H1 (cell line): ENCODE results near the gene MRGPRE. TPM values are rescaled to one million over a fixed set of nuclear protein-coding genes. Genes with fewer than 3 reads are reported as not detected.
A peak's percentile ranks its signal among the peaks of the same experiment; 100 is the strongest.

ENCODE experiments used
- CTCF ChIA-PET: fragments of 300-600 bp; sonication (Branson Sonifier 250); formaldehyde crosslinking; loops from one replicate; lab custom pipeline; 2021; ENCODE audit not compliant: partially characterized antibody; lab: Charles Lee
- POLR2A ChIA-PET: fragments of 300-600 bp; sonication (Branson Sonifier 250); formaldehyde crosslinking; loops from one replicate; lab custom pipeline; 2021; ENCODE audit warnings: inconsistent platforms; ENCODE audit not compliant: partially characterized antibody; lab: Charles Lee
- DNase-seq, 2 experiments: peaks; one replicate each; pipeline versions ENCODE4 v3.0.0 to v3.0.0-alpha.2; 2010 to 2022; ENCODE audit warnings: low spot score in 2 of 2, low read depth in 1 of 2, mixed read lengths in 1 of 2
- FAIRE-seq: peaks from 2 replicates; lab custom pipeline; 2011; peaks lifted over from hg19 to GRCh38; lab: Jason Lieb, UNC
- H2AFZ ChIP-seq: 2 replicates; pipeline ENCODE4 v1.8.1; 2012; ENCODE audit warnings: low read length, inconsistent platforms
- H2AK5ac ChIP-seq: 2 replicates; pipeline ENCODE4 v1.6.1; 2013; ENCODE audit warnings: low read depth, low read length
- H2BK120ac ChIP-seq: replicated peaks from 2 replicates; pipeline ENCODE3; 2013; ENCODE audit warnings: low read depth, low read length, inconsistent platforms
- H2BK12ac ChIP-seq: 2 replicates; pipeline ENCODE4 v1.6.1; 2013; ENCODE audit warnings: low read depth, low read length
- H2BK15ac ChIP-seq: 2 replicates; pipeline ENCODE4 v1.6.1; 2013; ENCODE audit warnings: low read length
- H2BK20ac ChIP-seq: 2 replicates; pipeline ENCODE4 v1.6.1; 2013; ENCODE audit warnings: low read length
- H2BK5ac ChIP-seq: 2 replicates; pipeline ENCODE4 v1.6.1; 2013; ENCODE audit warnings: low read depth, low read length
- H3K14ac ChIP-seq: 2 replicates; pipeline ENCODE4 v1.6.1; 2013; ENCODE audit warnings: inconsistent platforms; ENCODE audit not compliant: insufficient read length
- H3K18ac ChIP-seq: 2 replicates; pipeline ENCODE4 v1.6.1; 2013; ENCODE audit warnings: low read length; ENCODE audit errors: extremely low read depth
- H3K23ac ChIP-seq: 2 replicates; pipeline ENCODE4 v1.6.1; 2013; ENCODE audit warnings: inconsistent platforms; ENCODE audit not compliant: insufficient read length
- H3K23me2 ChIP-seq: 2 replicates; pipeline ENCODE4 v1.6.1; 2013; ENCODE audit warnings: low read depth, low read length
- H3K27ac ChIP-seq: 2 replicates; pipeline ENCODE4 v1.6.1; 2011; ENCODE audit warnings: low read depth, low read length, inconsistent platforms
- H3K27me3 ChIP-seq, 4 experiments: replicated peaks in 1 of 4; 1 replicate in 1 of 4; 2 replicates in 3 of 4; pipeline versions ENCODE4 v1.6.1 to v1.8.1; 2011 to 2013; ENCODE audit warnings: low read length in 3 of 4, mild to moderate bottlenecking in 3 of 4, inconsistent platforms in 2 of 4, mixed read lengths in 2 of 4, moderate library complexity in 1 of 4; ENCODE audit not compliant: control insufficient read depth in 3 of 4, insufficient read depth in 3 of 4; ENCODE audit errors: extremely low read depth in 1 of 4
- H3K36me3 ChIP-seq, 4 experiments: 2 replicates each; pipeline versions ENCODE4 v1.6.1 to v1.8.1; 2011 to 2013; ENCODE audit warnings: mild to moderate bottlenecking in 4 of 4, low read length in 3 of 4, moderate library complexity in 2 of 4, control low read depth in 1 of 4, inconsistent platforms in 1 of 4; ENCODE audit not compliant: insufficient read depth in 4 of 4, control insufficient read depth in 2 of 4
- H3K4ac ChIP-seq: replicated peaks from 2 replicates; pipeline ENCODE3; 2013; ENCODE audit warnings: low read length, low read depth, mixed read lengths, inconsistent platforms; ENCODE audit not compliant: insufficient read length
- H3K4me1 ChIP-seq, 4 experiments: replicated peaks in 1 of 4; 1 replicate in 1 of 4; 2 replicates in 3 of 4; pipeline versions ENCODE4 v1.6.1 to v1.8.1; 2011 to 2013; ENCODE audit warnings: low read length in 3 of 4, inconsistent platforms in 2 of 4, mixed read lengths in 1 of 4; ENCODE audit not compliant: insufficient read depth in 4 of 4, control insufficient read depth in 3 of 4
- H3K4me2 ChIP-seq, 2 experiments: 2 replicates each; pipeline versions ENCODE4 v1.6.1 to v1.8.1; 2011 to 2013; ENCODE audit warnings: low read depth in 2 of 2, low read length in 2 of 2, control low read depth in 1 of 2, inconsistent platforms in 1 of 2, mild to moderate bottlenecking in 1 of 2; ENCODE audit not compliant: insufficient read depth in 1 of 2
- H3K4me3 ChIP-seq, 4 experiments: fragments of 200-600, 300-600 bp in 1 of 4; sonication (generic), shearing (Covaris generic), sonication (Bioruptor Twin) in 1 of 4; 2 replicates each; pipeline versions ENCODE4 v1.5.1 to v1.8.1; 2011 to 2016; ENCODE audit warnings: low read length in 4 of 4, low read depth in 3 of 4, control low read depth in 2 of 4, inconsistent platforms in 2 of 4, mild to moderate bottlenecking in 2 of 4, mixed read lengths in 1 of 4, moderate library complexity in 1 of 4; ENCODE audit not compliant: insufficient read depth in 2 of 4; ENCODE audit errors: extremely low read depth in 1 of 4
- H3K56ac ChIP-seq: replicated peaks from 2 replicates; pipeline ENCODE3; 2013; ENCODE audit warnings: low read depth, mild to moderate bottlenecking, mixed read lengths, low read length, inconsistent platforms; ENCODE audit not compliant: insufficient read length
- H3K79me1 ChIP-seq: 2 replicates; pipeline ENCODE4 v1.6.1; 2013; ENCODE audit warnings: low read depth, low read length, control low read depth
- H3K79me2 ChIP-seq, 2 experiments: 2 replicates each; pipeline versions ENCODE4 v1.6.1 to v1.8.1; 2012 to 2013; ENCODE audit warnings: low read length in 2 of 2, mild to moderate bottlenecking in 2 of 2, inconsistent platforms in 1 of 2; ENCODE audit not compliant: insufficient read depth in 2 of 2, control insufficient read depth in 1 of 2
- H3K9ac ChIP-seq, 4 experiments: replicated peaks in 1 of 4; 1 replicate in 1 of 4; 2 replicates in 3 of 4; pipeline versions ENCODE4 v1.6.1 to v1.8.1; 2011 to 2013; ENCODE audit warnings: low read depth in 3 of 4, low read length in 3 of 4, control low read depth in 2 of 4, mild to moderate bottlenecking in 2 of 4, moderate library complexity in 2 of 4, inconsistent platforms in 1 of 4; ENCODE audit errors: extremely low read depth in 1 of 4
- H3K9me3 ChIP-seq, 2 experiments: 2 replicates each; pipeline versions ENCODE4 v1.6.1 to v1.8.1; 2012 to 2013; ENCODE audit warnings: mild to moderate bottlenecking in 2 of 2, moderate library complexity in 2 of 2, control low read depth in 1 of 2, inconsistent platforms in 1 of 2, low read depth in 1 of 2, low read length in 1 of 2, mixed read lengths in 1 of 2; ENCODE audit not compliant: insufficient read depth in 2 of 2
- H4K20me1 ChIP-seq, 2 experiments: replicated peaks in 1 of 2; 2 replicates each; pipeline versions ENCODE3 to v1.8.1; 2011 to 2013; ENCODE audit warnings: inconsistent platforms in 2 of 2, low read length in 2 of 2, mild to moderate bottlenecking in 1 of 2; ENCODE audit not compliant: insufficient read depth in 2 of 2, control insufficient read depth in 1 of 2
- H4K5ac ChIP-seq: 2 replicates; pipeline ENCODE4 v1.6.1; 2013; ENCODE audit warnings: low read length, low read depth, mixed read lengths, inconsistent platforms; ENCODE audit not compliant: insufficient read length
- H4K8ac ChIP-seq: 2 replicates; pipeline ENCODE4 v1.8.0; 2013; ENCODE audit warnings: mild to moderate bottlenecking, moderate library complexity, low read length, inconsistent platforms; ENCODE audit not compliant: insufficient read depth; ENCODE audit errors: extremely low read depth
- H4K91ac ChIP-seq: replicated peaks from 2 replicates; pipeline ENCODE3; 2013; ENCODE audit warnings: low read length, mixed read lengths, inconsistent platforms; ENCODE audit not compliant: insufficient read length
- RNF2 ChIP-seq: fragments of 200-900, 300-1000 bp; sonication (generic); IDR thresholded peaks from 2 replicates; pipeline ENCODE4 v1.7.1; 2016; ENCODE audit warnings: borderline replicate concordance, low read depth, mild to moderate bottlenecking, antibody characterized with exemption, low read length; ENCODE audit not compliant: poor library complexity, severe bottlenecking; ENCODE audit errors: missing control alignments
- SAP30 ChIP-seq: fragments of 300-600 bp; sonication (generic); IDR thresholded peaks from 2 replicates; pipeline ENCODE4 v1.7.1; 2012; ENCODE audit warnings: low read length, moderate library complexity, mild to moderate bottlenecking, inconsistent platforms; ENCODE audit not compliant: insufficient read depth, insufficient replicate concordance
- SIX5 ChIP-seq: IDR thresholded peaks from 2 replicates; pipeline ENCODE4 v1.6.1; 2011; ENCODE audit warnings: mild to moderate bottlenecking, low read depth, low read length
- TCF12 ChIP-seq: IDR thresholded peaks from 2 replicates; pipeline ENCODE4 v1.6.1; 2011; ENCODE audit warnings: low read depth, mild to moderate bottlenecking, low read length
- WGBS, 2 experiments: shearing (Covaris generic) in 1 of 2; methylation state at CpG; one replicate each; pipeline versions ENCODE4 v1.1.6 to v1.1.7; 2013 to 2015; ENCODE audit warnings: low lambda C conversion rate in 2 of 2, mixed read lengths in 2 of 2, inconsistent platforms in 1 of 2, low coverage in 1 of 2, missing lambda C conversion rate in 1 of 2; ENCODE audit not compliant: insufficient replicate concordance in 2 of 2, insufficient coverage in 1 of 2, insufficient read length in 1 of 2; ENCODE audit errors: extremely low coverage in 1 of 2, missing lambda C conversion rate in 1 of 2; 5-methylcytosine and 5-hydroxymethylcytosine counted together
- polyA plus RNA-seq, 7 experiments: library from polyadenylated mRNA; depleted of rRNA in 3 of 7; stranded (reverse) in 5 of 7; unstranded in 2 of 7; fragments of >200 nt in 5 of 7; fragments of 200-250 nt in 2 of 7; gene quantifications; 1 replicate in 5 of 7; 2 replicates in 1 of 7; 4 replicates in 1 of 7; pipeline versions ENCODE4 v1.2.1 to v1.2.3, GENCODE V29; 2011 to 2013; ENCODE audit warnings: missing spikeins in 2 of 7, mixed read lengths in 2 of 7
- total RNA-seq: library from RNA; stranded (reverse); fragmentation: NEBNext Ultra II Directional; extraction: Animal tissue kit (Norgen Biotek cat#: 25700); gene quantifications from 2 replicates; pipeline ENCODE4 v1.2.1, GENCODE V29; 2021
- TF ChIP-seq, protein P1 (sequence below), 3 experiments: IDR thresholded peaks; 1 replicate in 2 of 3; 2 replicates in 1 of 3; pipeline versions ENCODE4 v1.5.1 to v1.6.1; 2011; ENCODE audit warnings: low read length in 3 of 3, mild to moderate bottlenecking in 3 of 3, inconsistent platforms in 2 of 3, low read depth in 1 of 3, moderate library complexity in 1 of 3; ENCODE audit not compliant: insufficient read depth in 1 of 3; ENCODE audit errors: control extremely low read depth in 1 of 3
- TF ChIP-seq, protein P2 (sequence below): IDR thresholded peaks from 2 replicates; pipeline ENCODE4 v1.6.1; 2012; ENCODE audit warnings: inconsistent platforms

Gene MRGPRE
- total and polyA plus RNA-seq, 2 of the 8 experiments (the other 6 are each of a cell fraction or from before 2014, with no cell fraction given), result not detected

DNA sequence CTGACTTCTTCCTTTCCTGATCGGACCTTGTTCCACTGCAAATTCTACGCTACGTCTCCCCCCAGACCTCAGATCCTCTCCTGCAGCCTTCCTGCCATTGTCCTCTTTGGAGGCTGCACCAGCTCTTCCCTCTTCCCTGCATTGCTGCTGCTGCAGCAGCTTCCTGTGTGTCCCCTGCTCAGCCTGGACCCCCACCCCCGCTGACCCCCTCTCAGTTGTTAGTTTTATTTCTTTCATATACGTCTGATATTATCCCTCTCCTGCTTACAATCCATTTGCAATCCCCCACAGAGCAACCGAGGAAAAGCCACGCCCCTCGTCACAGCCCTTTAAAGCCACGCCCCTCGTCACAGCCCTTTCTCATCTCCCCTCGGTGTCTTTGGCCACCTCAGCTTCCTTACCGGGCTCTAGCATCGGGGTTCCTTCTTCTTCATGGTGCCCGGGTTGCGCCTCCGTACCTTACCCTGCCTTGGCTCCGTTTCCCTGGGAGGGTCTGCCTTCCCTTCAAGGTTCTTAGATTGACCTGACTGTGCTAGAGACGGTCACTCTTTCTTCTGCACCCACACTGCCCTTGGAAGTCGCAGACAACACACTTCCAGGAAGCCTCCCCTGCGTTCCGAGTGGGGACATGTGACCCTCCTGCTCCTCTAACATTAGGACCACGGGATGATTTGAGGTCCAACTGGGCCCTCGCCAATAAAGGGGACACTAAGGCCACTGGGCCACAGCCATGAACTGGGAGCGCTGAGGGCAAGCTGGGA, 18.4 kb downstream of the MRGPRE start:
- Histone ChIP-seq H2BK5ac (no peak overlapping the region), H3K79me1 (no peaks in the 10 kb centered on the region), H2AFZ (no peak overlapping the region), H3K4me2 (no peak overlapping the region), H3K23me2 (peaks cover 2% of the 10 kb centered on the region; the same call in 1 of the 2 replicates), H3K79me2 (no peaks in the 10 kb centered on the region), H2BK20ac (no peak overlapping the region), H3K14ac (no peak overlapping the region), H2AK5ac (no peak overlapping the region), H4K20me1 (no peaks in the 10 kb centered on the region), H2BK15ac (no peak overlapping the region), H3K56ac (no peak overlapping the region), H3K18ac (peak overlapping the region; percentile 51), H3K4me3 (no peak overlapping the region), H3K36me3 (no peaks in the 10 kb centered on the region), H3K27me3 (no peaks in the 10 kb centered on the region), H2BK120ac (no peak overlapping the region), H2BK12ac (no peak overlapping the region; the same call in 1 of the 2 replicates), H4K5ac (no peak overlapping the region), H3K4ac (no peak overlapping the region), H3K27ac (no peak overlapping the region), H4K8ac (no peak overlapping the region), H3K23ac (no peak overlapping the region), H3K9me3 (no peaks in the 10 kb centered on the region), H3K9ac (no peak overlapping the region), H4K91ac (peak overlapping the region; percentile 25), H3K4me1 (peaks cover 0 to 4% (median under 1%) of the 10 kb centered on the region in 4 experiments; a peak in 2 of 7 replicates)
- ChIA-PET POLR2A (interaction anchor here (0.9 to 1.4 kb wide), 2 partner anchors 15 to 18 kb away, joined by 3 read pairs; no protein-coding TSS in a partner anchor), CTCF (interaction anchor here (0.5 to 5.7 kb wide), 9 partner anchors 10 to 107 kb away, joined by 3 to 99 read pairs (median 6); no protein-coding TSS in a partner anchor)
- WGBS, 2 experiments, result 71% methylated on average over 20 of the region's 24 CpGs; no CpG with 5 or more reads in 1 of the 2 experiments
- DNase-seq, result no peak
- no peak for FAIRE-seq
- TF ChIP-seq SIX5, result no peak
- TF ChIP-seq RNF2, result no peak
- TF ChIP-seq, protein P1, sequence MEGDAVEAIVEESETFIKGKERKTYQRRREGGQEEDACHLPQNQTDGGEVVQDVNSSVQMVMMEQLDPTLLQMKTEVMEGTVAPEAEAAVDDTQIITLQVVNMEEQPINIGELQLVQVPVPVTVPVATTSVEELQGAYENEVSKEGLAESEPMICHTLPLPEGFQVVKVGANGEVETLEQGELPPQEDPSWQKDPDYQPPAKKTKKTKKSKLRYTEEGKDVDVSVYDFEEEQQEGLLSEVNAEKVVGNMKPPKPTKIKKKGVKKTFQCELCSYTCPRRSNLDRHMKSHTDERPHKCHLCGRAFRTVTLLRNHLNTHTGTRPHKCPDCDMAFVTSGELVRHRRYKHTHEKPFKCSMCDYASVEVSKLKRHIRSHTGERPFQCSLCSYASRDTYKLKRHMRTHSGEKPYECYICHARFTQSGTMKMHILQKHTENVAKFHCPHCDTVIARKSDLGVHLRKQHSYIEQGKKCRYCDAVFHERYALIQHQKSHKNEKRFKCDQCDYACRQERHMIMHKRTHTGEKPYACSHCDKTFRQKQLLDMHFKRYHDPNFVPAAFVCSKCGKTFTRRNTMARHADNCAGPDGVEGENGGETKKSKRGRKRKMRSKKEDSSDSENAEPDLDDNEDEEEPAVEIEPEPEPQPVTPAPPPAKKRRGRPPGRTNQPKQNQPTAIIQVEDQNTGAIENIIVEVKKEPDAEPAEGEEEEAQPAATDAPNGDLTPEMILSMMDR (IDR thresholded peaks at IDR 0.05; ENCODE audit: control extremely low read depth in 1 of 3, insufficient read depth in 1 of 3, low read depth in 1 of 3, low read length in 3 of 3), result no peak
- TF ChIP-seq, protein P2, sequence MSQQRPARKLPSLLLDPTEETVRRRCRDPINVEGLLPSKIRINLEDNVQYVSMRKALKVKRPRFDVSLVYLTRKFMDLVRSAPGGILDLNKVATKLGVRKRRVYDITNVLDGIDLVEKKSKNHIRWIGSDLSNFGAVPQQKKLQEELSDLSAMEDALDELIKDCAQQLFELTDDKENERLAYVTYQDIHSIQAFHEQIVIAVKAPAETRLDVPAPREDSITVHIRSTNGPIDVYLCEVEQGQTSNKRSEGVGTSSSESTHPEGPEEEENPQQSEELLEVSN, result no peak
- TF ChIP-seq SAP30, result no peak
- no peak for TF ChIP-seq TCF12
